Effector CD8-positive, alpha-beta T cell (primary cell): Measurements from ENCODE around the gene ACBD7.

Experiments
- DNase-seq: peaks from one replicate; lab custom pipeline; 2025; lab: John Stamatoyannopoulos, UW

Gene ACBD7

DNA sequence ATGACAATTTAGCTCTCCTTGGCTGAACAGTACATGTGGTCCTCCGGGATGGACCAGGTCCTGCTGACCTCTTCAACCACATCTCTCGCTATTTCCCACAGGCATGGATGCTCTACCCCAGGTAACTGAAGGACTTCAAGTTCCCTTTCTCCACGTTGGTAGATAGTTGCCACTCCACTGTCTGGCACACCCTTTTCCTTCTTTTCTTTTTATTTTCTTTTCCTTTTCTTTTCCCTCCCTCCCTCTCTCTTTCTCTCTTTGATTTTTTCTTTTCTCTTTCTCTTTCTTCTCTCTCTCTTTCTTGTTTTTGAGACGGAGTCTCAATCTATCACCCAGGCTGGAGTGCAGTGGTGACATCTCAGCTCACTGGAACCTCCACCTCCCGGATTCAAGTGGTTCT is 2.8 kb upstream of the ACBD7 start:
- DNase-seq: no peak

DNA sequence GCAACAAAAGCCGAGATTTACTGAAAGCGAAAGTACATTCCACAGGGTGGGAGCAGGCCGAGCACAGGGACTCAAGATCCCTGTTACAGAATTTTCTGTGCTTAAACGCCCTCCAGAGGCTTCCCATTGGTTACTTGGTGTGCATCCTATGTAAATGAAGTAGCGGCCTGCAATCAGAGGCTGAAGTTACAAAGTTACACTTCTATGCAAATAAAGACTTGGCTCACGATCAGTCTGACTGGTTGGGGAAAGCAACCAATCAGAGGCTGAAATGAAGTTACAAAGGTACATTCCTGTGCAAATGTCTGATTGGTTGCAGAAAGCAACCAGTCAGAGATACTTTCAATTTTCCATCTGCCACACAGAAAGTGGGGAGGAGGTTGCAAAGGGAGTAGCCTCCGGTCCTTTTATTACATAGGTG is 4.1 kb downstream of the ACBD7 start:
- DNase-seq: no peak

DNA sequence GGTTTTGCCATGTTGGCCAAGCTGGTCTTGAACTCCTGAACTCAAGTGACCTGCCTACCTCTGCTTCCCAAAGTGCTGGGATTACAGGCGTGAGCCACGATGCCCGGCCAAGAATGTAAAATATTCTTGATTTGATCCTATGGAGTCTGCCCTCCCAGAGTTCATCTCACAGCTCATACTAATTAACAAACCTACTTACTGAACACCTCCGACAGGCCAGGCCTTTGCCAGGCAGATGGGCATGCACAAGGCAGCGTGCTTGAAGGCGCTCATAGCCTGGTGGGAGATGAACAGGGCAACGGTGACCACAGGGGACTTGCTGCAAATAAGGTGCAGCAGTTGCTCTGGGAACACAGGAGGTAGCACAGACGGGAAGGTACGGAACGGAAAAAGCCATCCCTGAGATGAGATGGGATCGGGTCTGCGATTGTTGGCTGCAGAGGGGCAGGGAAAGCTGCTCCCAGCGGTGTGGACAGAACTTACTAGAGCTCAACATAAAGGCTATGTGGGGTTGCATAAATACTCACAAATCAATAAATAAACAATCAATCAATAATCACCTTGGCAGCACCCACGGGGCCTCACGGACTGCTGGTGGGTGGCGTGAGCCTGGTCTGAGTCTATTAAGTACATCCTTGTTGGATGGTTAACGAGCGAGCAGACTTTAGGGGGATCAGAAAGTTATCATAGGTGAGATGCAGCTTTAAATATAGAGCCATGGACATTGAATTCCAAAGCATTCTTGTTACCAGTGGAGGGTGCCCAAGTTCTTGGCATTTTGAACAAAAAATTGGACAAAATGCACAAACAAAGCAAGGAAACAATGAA is 4.7 kb downstream of the ACBD7 start:
- no peak for DNase-seq

DNA sequence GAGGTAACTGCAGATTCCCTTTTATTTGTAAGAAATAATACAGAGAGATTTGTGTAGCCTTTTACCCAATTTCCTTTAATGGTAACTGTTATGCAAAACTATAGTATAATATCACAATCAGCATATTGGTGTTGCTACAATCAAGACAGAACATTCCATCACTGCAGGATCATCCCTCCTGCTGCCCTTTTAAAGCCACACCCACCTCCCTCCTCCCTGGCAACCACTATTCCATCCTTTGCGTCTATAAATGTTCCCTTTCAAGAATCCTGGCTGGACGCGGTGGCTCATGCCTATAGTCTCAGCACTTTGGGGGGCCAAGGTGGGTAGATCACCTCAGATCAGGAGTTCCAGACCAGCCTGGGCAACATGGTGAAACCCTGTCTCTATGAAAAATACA is 13.2 kb downstream of the ACBD7 start:
- DNase-seq: no peak

DNA sequence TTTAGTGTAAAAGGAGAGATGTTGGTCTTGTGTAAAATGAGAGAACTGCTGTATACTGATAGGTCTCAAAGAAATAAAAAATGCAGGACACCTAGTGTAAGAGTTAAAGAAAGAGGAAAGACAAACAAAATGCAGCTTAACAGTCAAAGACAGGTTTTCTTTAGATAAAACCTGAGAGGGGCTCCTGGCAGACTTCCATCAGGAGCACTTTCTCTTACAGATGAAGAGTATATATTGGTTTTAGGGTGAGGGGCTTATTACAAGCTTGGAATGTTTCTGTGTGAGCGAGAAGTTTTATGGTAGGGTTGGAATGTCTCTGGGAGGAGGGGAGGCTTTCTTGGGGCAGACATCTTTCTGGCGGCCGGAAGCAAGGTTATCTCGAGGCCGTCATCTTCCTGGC is 16.2 kb downstream of the ACBD7 start:
- DNase-seq: no peak

DNA sequence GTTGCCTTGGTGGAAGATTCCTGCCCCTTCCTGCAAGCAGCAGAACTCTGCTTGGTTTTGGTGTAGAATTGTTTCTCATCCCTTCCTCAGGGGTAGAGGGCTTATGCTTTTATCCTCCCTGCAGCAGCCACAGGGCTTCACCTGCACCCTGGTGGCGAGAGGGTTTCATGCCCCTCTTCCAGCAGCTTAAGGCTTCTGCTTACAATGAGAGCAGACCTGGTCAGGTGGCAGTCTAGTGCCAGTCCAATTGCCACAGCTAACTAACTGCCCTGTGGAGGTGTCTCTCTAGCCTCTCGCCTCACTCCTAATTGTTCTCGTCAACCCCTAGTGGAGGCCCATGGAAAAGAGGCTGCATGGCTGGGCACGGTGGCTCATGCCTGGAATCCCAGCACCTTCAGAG is 19.3 kb downstream of the ACBD7 start:
- DNase-seq: no peak

DNA sequence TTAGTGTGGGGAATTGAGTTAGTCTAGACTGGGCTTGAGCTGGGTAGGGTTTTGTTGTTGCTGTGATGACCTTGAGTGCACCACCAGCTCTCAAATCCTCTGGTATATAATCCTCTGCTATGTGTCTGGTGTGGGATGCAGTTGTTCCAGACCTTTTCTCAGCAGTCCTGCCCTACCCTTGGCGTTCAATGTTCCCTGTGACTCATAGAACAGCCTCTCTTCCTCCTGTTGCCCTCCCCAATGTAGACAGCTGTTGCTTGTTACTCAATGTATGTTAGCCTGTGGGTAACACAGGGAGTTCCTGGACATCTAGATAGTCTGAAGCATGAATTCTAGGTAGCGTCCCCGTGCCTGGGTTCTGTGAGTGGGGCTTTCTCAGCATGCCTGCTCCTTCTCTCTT is 19.8 kb downstream of the ACBD7 start:
- DNase-seq: no peak

DNA sequence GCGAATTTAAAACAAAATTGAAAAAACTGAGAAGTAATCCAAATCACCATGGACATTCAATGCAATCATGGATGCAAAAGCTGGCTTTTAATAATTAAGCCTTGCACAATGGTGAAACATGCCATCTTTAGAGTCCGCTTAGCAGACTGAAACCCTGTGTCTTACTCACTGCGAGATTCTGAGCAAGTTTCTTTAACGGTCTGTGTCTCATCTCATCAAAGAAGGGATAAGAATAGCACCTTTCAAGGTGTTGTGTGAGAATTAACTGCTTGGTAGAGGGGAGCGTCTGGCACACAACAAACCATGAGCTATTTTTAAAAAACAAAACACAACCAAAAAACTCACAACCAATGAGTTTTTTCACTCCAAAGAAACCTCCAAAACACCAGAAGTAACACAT is 21.4 kb downstream of the ACBD7 start:
- DNase-seq: no peak

DNA sequence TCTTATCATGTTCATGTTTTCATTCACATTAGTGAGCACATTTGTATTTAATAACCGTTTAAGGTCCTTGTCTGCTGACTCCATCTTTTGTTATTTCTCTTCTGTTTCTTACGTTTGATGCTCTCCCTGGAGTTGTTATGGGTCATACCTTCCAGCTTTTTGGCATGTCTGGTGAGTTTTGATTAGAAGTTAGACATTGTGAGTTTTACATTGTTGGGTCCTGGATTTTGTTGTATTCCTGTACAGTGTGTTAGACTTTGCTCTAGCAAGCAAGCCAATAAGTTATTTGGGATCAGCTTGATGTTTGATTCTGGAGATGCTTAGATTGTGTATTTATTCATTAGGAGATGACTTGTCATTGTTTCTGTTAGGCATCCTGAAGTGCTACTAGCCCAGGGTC is 27.9 kb downstream of the ACBD7 start:
- DNase-seq: no peak

DNA sequence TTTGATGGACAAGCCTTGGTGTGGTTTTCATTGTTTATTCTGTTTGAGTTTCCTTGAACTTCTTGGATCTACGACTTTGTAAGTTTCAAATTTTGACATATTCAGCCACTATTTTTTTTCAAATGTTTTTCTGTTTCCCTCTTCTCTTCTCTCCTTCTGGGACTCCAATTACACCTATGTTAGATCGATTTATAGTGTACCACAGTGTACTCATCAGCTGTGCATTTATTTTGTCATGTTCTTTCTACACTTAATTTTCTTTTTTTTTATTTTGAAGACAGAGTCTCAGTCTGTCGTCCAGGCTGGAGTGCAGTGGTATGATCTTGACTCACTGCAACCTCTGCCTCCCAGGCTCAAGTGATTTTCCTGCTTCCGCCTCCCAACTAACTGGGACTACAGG is 28.7 kb downstream of the ACBD7 start:
- DNase-seq: no peak

DNA sequence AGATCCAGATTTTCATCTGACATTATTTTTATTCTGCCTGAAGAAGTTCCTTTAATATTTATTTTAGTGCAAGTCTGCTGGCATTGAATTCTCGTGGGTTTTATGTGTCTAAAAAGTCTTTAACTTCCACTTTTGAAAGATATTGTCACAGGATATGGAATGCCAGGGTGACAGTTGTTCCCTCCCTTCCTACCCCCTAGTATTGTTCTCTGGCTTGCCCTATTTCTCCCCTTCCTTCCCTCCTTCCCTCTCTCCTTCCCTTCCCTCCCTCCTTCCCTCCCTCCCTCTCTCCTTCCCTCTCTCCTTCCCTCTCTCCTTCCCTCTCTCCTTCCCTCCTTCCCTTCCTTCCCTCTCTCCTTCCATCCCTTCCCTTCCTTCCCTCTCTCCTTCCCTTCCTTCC is 29.9 kb downstream of the ACBD7 start:
- DNase-seq: no peak

DNA sequence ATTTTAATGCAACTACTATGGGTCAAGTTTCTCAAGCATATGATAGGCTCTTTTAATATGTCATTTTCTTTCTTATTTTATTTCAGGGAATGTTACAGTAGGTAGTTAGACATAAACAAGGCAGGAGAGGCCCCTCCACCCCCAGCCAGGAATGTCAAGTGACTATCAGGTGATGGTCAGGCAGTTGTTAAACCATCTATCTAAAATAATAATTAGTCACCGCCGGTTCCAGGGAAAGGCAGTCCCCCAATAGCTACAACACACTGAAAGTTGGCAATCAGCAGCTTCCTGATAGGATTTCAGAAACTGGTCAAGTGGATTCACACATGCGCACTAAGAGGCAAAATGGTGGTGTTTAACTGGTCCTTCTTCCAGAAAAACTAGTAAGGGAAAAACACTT is 35.5 kb downstream of the ACBD7 start:
- DNase-seq: no peak

DNA sequence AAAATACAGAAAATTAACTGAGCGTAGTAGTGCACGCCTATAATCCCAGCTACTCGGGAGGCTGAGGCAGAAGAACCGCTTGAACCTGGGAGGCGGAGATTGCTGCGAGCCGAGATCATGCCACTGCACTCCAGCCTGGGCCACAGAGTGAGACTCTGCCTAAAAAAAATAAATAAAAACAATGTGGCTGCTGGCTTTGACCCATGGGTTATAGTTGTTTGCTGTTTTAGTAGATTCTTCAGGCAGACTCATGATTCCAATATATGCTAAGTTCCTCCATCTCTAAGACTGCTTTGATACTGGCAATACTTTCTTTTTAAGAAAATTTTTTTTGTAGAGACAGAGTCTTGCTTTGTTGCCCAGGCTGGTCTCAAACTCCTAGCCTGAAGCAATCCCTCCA is 36.5 kb downstream of the ACBD7 start:
- no peak for DNase-seq

DNA sequence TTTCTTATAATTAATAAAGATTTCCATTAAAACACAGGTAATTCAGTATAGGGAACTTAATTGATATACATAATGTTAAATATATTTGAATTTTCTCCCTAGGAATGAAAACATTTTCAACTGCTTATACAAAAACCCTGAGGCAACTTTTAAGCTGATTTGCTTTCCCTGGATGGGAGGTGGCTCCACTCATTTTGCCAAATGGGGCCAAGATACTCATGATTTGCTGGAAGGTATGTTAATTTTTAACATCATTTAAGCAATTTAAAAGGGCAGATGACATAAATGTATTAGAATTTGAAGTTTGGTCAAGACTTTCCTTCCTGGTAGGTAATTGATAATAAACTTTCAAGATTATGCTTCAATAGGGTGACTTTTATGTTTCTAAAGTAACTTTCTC is 39.0 kb downstream of the ACBD7 start:
- DNase-seq: no peak

DNA sequence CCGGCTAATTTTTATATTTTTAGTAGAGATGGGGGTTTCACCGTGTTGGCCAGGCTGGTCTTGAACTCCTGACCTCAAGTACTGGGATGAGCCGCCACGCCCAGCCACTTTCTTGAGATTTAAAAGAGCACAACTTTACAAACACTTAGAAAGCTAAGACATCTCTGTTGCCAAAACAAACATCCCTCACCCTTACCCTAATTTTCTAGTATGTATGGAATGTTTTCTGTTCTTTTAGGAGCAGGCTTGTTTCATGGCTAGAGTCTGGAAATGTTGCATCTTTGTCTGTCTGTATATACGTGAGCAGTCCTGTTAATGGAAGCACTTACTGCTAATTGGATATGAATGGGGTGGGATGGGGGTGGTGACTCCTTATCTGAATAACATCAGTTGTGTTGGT is 42.0 kb downstream of the ACBD7 start:
- DNase-seq: no peak

DNA sequence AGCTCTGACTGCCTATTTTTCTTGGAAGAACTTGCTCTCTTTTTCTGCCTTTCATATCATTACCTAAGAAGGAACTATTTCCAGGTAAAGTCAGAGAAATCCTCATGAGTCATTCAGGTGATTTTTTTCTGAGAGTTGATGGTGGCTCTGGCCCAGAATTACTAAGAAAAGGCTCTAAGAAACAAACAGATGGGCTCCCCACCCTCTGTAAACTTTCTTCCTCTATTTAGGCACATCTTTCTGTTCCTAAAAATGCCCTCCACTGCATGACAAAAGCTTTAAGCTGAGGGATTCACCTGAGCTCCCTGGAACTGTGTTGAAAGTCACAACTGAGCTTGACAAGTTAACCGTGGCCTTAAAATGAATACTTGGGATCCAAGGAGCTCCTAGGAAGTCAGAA is 43.2 kb downstream of the ACBD7 start:
- no peak for DNase-seq

DNA sequence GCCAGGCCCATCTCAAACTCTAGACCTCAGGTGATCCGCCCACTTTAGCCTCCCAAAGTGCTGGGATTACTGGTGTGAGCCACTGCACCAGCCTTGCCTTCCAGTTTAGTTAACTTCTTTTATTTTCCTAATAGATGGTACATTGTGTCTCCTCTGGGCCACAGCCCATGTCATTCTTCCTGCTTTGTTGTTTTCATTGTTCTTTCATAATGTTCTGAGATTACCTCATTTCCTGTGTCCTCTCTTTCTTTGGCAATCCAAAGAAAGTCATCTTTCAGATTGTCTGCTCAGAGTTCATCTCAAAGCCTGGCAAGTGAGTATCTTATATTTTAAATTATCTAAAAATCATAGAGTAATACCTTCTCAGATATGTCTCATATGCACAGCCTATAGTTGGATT is 44.9 kb downstream of the ACBD7 start, which contains the start of gene OLAH:
Gene OLAH, plus strand, starts transcription at position 270 of the 400 bp plus-strand sequence. CDS start 3,346 bp downstream, outside the sequence.
- DNase-seq: no peak

DNA sequence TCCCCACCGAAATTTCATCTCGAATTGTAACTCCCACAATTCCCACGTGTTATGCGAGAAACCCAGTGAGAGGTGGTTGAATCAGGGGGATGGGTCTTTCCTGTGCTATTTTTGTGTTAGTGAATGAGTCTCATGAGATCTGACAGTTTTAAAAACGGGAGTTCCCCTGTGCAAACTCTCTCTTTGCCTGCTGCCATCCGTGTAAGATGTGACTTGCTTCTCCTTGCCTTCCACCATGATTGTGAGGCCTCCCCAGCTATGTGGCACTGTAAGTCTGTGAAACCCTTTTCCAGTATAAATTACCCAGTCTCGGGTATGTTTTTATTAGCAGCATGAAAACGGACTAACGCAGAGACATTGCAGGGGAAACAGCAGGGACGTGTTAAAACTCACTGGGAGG is 50.2 kb downstream of the ACBD7 start:
- DNase-seq: no peak

DNA sequence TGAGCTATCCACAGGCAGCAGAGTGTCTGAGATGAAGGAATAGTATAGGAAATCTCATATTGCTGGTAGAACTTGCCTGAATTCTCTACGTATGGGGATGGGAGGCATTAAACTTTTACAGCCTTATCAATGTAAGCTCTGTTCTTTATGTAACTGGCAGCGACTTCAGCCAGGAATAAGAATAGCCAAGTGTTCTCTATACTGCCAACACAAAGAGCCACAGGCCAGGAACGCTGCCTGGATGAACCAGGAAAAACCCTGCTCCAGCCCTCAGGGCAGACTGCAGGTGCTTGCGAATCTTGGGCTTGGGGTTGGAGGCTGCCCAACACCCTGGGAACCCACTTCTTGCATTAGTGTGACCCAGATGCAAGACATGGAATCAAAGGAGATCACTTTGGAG is 50.9 kb downstream of the ACBD7 start:
- DNase-seq: no peak

DNA sequence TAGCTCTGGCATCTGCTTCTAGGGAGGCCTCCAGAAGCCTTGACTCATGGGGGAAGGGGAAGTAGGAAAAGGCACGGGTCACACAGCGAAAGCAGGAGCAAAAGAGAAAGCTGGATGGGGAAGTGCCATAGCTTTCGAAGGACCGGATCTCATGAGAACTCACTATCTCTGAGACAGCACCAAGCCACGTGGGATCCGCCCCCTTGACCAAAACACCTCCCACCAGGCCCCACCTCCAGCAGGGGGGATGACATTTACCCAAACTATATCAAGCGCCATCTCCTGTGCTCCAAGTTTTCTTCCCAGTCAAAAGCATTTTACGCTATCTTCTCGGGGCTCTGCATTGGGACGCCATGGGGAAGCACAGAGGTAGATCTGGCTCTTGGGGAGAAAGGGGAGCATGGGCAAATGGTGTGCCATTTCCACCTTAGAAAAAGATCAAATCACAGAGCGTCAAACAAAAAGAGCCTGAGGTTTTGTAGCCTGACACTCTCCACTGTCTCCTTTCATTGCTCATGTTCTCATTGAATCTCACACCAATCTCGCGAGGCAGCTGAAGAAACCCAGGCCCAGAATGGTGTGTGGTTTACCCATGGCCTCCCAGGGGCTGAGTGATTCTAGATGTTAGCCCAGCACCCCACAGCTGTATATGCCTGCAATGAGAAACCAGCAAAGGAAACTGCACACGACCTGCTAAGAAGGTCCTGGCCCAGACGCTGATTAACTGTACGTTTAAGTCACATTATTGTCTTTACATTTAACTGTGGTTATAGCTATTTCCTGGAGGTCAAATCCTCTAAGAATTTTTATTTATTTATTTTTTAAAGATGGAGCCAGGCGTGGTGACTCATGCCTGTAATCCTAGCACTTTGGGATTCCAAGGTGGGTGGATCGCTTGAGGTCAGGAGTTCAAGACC is 52.9 kb downstream of the ACBD7 start:
- DNase-seq: no peak

DNA sequence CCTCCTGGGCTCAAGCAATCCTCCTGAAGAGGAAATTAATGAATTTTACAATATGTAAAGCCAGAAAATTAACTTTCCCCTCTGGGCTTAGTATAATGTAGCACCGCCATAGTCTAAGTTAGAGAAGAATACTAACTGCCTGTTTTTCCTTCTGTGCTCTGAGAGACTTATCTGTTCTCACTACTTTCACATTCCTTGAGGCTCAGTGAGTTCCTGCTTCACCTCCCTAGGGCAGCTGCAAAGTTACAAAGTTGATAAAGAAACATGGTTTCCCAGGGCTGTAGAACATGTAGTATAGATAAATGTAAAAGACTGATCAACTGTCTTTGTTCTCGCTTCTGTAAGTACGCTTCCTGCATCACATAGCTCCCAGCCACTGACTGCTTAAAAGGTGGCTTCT is 60.8 kb downstream of the ACBD7 start:
- no peak for DNase-seq
